ENCODE results near the gene VOPP1. TPM values are rescaled to one million over a fixed set of nuclear protein-coding genes. Genes with fewer than 3 reads are reported as not detected.

The VOPP1 gene
- total RNA-seq, 2 experiments from 2014 or later = 49.6 to 53.1 TPM

- no peaks in the 10 kb centered on the region for H3K27me3 ChIP-seq (ENCODE audit: control insufficient read depth in 1 of 2, insufficient read depth in 2 of 2, low read length in 2 of 2)
- no peak for TF ChIP-seq CTCF (IDR thresholded peaks at IDR 0.05)
- H3K4me3 ChIP-seq (ENCODE audit: low read length) = no peak overlapping the region
- H3K4me1 Mint-ChIP-seq (ENCODE audit: low read depth) = peaks cover 65% of the 10 kb centered on the region
- ChIA-PET CTCF (interaction anchor here (0.7 kb wide), 1 partner anchor 39 kb away, joined by 3 read pairs; no protein-coding TSS in a partner anchor), POLR2A (interaction anchor here (0.7 kb wide), 1 partner anchor 40 kb away, joined by 3 read pairs; no protein-coding TSS in a partner anchor)
- H3K9me3 Mint-ChIP-seq = no peaks in the 10 kb centered on the region
- intact Hi-C loops (cut with DNase I, micrococcal nuclease) = loop anchor here in 1 of 2 experiments (10.0 kb wide), 1 partner anchor 74 kb away; no protein-coding TSS in a partner anchor
- H3K9me3 ChIP-seq (ENCODE audit: control insufficient read depth in 1 of 2, insufficient read depth in 1 of 2, low read length in 2 of 2) = no peaks in the 10 kb centered on the region
- H3K27ac ChIP-seq (ENCODE audit: low read depth in 1 of 2, low read length in 2 of 2) = no peak overlapping the region
- peak overlapping the region; percentile 25 for H3K27ac Mint-ChIP-seq
- no peak overlapping the region for H3K4me3 Mint-ChIP-seq
- H3K36me3 Mint-ChIP-seq (ENCODE audit: low read depth) = peaks cover 45% of the 10 kb centered on the region
- peaks cover 35% of the 10 kb centered on the region for H3K36me3 ChIP-seq (ENCODE audit: insufficient read depth, low read length)
- ATAC-seq (ENCODE audit: poor library complexity) = no peak
- peaks cover 40% of the 10 kb centered on the region for H3K4me1 ChIP-seq (ENCODE audit: insufficient read depth, low read length)
- H3K27me3 Mint-ChIP-seq = no peaks in the 10 kb centered on the region
- DNase-seq = no peak
These were observed 63.9 kb downstream of the VOPP1 start for GRCh38 chr7:55508221-55509011.

- no peaks in the 10 kb centered on the region for H3K27me3 Mint-ChIP-seq
- no peak overlapping the region for H3K4me3 Mint-ChIP-seq
- peaks cover 43% of the 10 kb centered on the region for H3K36me3 Mint-ChIP-seq (ENCODE audit: low read depth)
- Histone ChIP-seq H3K4me1 (ENCODE audit: insufficient read depth, low read length) (peaks cover 40% of the 10 kb centered on the region), H3K27me3 (ENCODE audit: control insufficient read depth in 1 of 2, insufficient read depth in 2 of 2, low read length in 2 of 2) (no peaks in the 10 kb centered on the region), H3K4me3 (ENCODE audit: low read length) (no peak overlapping the region), H3K36me3 (ENCODE audit: insufficient read depth, low read length) (peaks cover 33% of the 10 kb centered on the region), H3K27ac (ENCODE audit: low read depth in 1 of 2, low read length in 2 of 2) (no peak overlapping the region), H3K9me3 (ENCODE audit: control insufficient read depth in 1 of 2, insufficient read depth in 1 of 2, low read length in 2 of 2) (no peaks in the 10 kb centered on the region)
- peaks cover 65% of the 10 kb centered on the region for H3K4me1 Mint-ChIP-seq (ENCODE audit: low read depth)
- no peak for DNase-seq
- ChIA-PET CTCF (interaction anchor here (0.5 kb wide), 1 partner anchor 557 kb away, joined by 3 read pairs; no protein-coding TSS in a partner anchor), POLR2A (interaction anchor here (0.7 kb wide), 1 partner anchor 40 kb away, joined by 3 read pairs; no protein-coding TSS in a partner anchor)
- TF ChIP-seq CTCF (IDR thresholded peaks at IDR 0.05) = no peak
- no peaks in the 10 kb centered on the region for H3K9me3 Mint-ChIP-seq
- peak overlapping the region; percentile 25 for H3K27ac Mint-ChIP-seq
- intact Hi-C loops (cut with DNase I, micrococcal nuclease) = loop anchor here in 1 of 2 experiments (10.0 kb wide), 1 partner anchor 73 kb away; no protein-coding TSS in a partner anchor
- no peak for ATAC-seq (ENCODE audit: poor library complexity)
These were observed 64.6 kb downstream of the VOPP1 start for GRCh38 chr7:55507743-55508142.

DNA sequence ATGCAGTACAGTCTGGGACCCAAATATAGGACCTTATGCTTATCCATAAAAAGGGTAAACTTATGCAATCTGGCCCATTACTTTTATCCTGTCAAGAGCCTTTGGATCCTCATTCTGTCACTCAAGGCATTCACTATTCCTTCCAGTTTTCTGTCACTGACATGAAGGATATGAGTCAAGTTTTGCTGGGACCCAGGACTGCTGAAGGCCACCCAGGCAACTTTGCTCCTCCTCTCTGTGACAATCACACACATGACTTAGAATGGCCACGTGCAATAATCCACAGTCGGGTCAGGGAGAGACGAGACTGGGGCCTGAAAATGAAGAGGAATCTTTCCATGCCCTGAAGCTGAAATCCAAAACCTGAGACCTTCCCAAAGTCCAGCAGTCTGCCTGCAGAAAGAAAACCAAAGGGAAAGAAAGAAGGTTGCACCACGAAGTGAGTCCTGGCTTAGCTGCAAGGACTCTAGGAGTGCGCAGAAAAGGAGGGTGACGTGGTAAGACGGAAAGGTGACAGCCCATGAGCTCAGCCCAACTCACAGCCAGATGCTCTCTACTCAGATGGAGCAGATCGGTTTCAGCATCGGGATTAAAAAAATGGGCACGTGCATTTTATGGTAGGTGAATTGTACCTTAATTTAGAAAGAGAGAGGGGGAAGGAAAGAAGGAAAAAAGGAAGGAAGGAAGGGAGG is 67.2 kb downstream of the VOPP1 start:
- Histone ChIP-seq H3K36me3 (ENCODE audit: insufficient read depth, low read length) (peaks cover 36% of the 10 kb centered on the region), H3K4me3 (ENCODE audit: low read length) (no peak overlapping the region), H3K27me3 (ENCODE audit: control insufficient read depth in 1 of 2, insufficient read depth in 2 of 2, low read length in 2 of 2) (no peaks in the 10 kb centered on the region), H3K4me1 (ENCODE audit: insufficient read depth, low read length) (peaks cover 32% of the 10 kb centered on the region), H3K9me3 (ENCODE audit: control insufficient read depth in 1 of 2, insufficient read depth in 1 of 2, low read length in 2 of 2) (no peaks in the 10 kb centered on the region), H3K27ac (ENCODE audit: low read depth in 1 of 2, low read length in 2 of 2) (no peak overlapping the region)
- CTCF ChIA-PET = interaction anchor here (0.6 kb wide), 1 partner anchor 138 kb away, joined by 3 read pairs; no protein-coding TSS in a partner anchor
- no peak for ATAC-seq (ENCODE audit: poor library complexity)
- peaks cover 50% of the 10 kb centered on the region for H3K36me3 Mint-ChIP-seq (ENCODE audit: low read depth)
- POLR2A ChIA-PET = no interaction called here
- H3K4me3 Mint-ChIP-seq = no peak overlapping the region
- no peak for TF ChIP-seq CTCF (IDR thresholded peaks at IDR 0.05)
- DNase-seq = no peak
- no peaks in the 10 kb centered on the region for H3K27me3 Mint-ChIP-seq
- no peaks in the 10 kb centered on the region for H3K9me3 Mint-ChIP-seq
- peak overlapping the region; percentile 70 for H3K27ac Mint-ChIP-seq
- intact Hi-C loops (cut with DNase I, micrococcal nuclease) = loop anchor here in 1 of 2 experiments (10.0 kb wide), 1 partner anchor 70 kb away; no protein-coding TSS in a partner anchor
- H3K4me1 Mint-ChIP-seq (ENCODE audit: low read depth) = peaks cover 74% of the 10 kb centered on the region

Measured in CD4-positive, alpha-beta T cell (primary cell).